HepG2 (cell line): ENCODE results near the gene ATXN7L3B. TPM values are rescaled to one million over a fixed set of nuclear protein-coding genes. Genes with fewer than 3 reads are reported as not detected.

Experiments
- CEBPG ChIP-seq: IDR thresholded peaks from 2 replicates; pipeline ENCODE4 v1.6.1; 2016
- CHD4 ChIP-seq: fragments of 200-600 bp; sonication (generic); IDR thresholded peaks from 2 replicates; pipeline ENCODE4 v1.7.0; 2017; ENCODE audit warnings: mild to moderate bottlenecking, low read length, borderline replicate concordance
- EEA1 ChIP-seq: sonication (generic); formaldehyde crosslinking; IDR thresholded peaks from 2 replicates; pipeline ENCODE4 v1.5.1; 2020; ENCODE audit warnings: mild to moderate bottlenecking, missing genetic modification reagents, borderline replicate concordance
- FOXP1 ChIP-seq, 2 experiments: fragments of 450-650 bp in 1 of 2; IDR thresholded peaks; 2 replicates each; pipeline ENCODE4 v1.6.1; 2017 to 2018; ENCODE audit warnings: antibody characterized with exemption in 1 of 2
- GATAD1 ChIP-seq: IDR thresholded peaks from 2 replicates; pipeline ENCODE4 v1.6.1; 2016; ENCODE audit warnings: missing genetic modification reagents, missing compliant biosample characterization
- GTF2F1 ChIP-seq: fragments of 150-350 bp; IDR thresholded peaks from 2 replicates; pipeline ENCODE4 v1.6.1; 2014; ENCODE audit warnings: low read length
- KMT2A ChIP-seq: sonication (generic); formaldehyde crosslinking; IDR thresholded peaks from 2 replicates; pipeline ENCODE4 v1.4.0; 2020; ENCODE audit warnings: missing genetic modification reagents
- MAFK ChIP-seq, 2 experiments: IDR thresholded peaks in 1 of 2; conservative IDR thresholded peaks in 1 of 2; 2 replicates each; pipeline ENCODE4 v1.6.1; 2011; ENCODE audit warnings: improper control_type of control experiment in 2 of 2, low read length in 2 of 2
- MED8 ChIP-seq: sonication (generic); formaldehyde crosslinking; IDR thresholded peaks from 2 replicates; pipeline ENCODE4 v1.8.1; 2023; ENCODE audit warnings: mild to moderate bottlenecking, missing genetic modification reagents; ENCODE audit not compliant: insufficient replicate concordance
- MXI1 ChIP-seq: IDR thresholded peaks from 3 replicates; pipeline ENCODE4 v1.6.1; 2012; ENCODE audit warnings: low read depth, low read length, inconsistent platforms, borderline replicate concordance
- MYNN ChIP-seq: sonication (generic); formaldehyde crosslinking; IDR thresholded peaks from 2 replicates; pipeline ENCODE4 v1.4.0; 2020; ENCODE audit warnings: mild to moderate bottlenecking, low read depth, missing genetic modification reagents
- NFYC ChIP-seq: IDR thresholded peaks from 2 replicates; pipeline ENCODE4 v1.6.1; 2016; ENCODE audit warnings: missing genetic modification reagents, missing compliant biosample characterization
- POLR2AphosphoS2 ChIP-seq: IDR thresholded peaks from 2 replicates; pipeline ENCODE4 v1.6.1; 2011; ENCODE audit warnings: low read depth, low read length, improper control_type of control experiment
- RARA ChIP-seq: IDR thresholded peaks from 2 replicates; pipeline ENCODE4 v1.6.1; 2016; ENCODE audit warnings: missing genetic modification reagents, missing compliant biosample characterization
- RFX5 ChIP-seq: IDR thresholded peaks from 2 replicates; pipeline ENCODE4 v1.6.1; 2011; ENCODE audit warnings: low read depth, low read length, improper control_type of control experiment
- SNAI1 ChIP-seq: sonication (generic); formaldehyde crosslinking; IDR thresholded peaks from 2 replicates; pipeline ENCODE4 v1.5.0; 2020; ENCODE audit warnings: mild to moderate bottlenecking, missing genetic modification reagents, borderline replicate concordance
- SRSF9 ChIP-seq: fragments of 200-400 bp; formaldehyde crosslinking; IDR thresholded peaks from 2 replicates; pipeline ENCODE4 v1.6.1; 2018; ENCODE audit warnings: borderline replicate concordance, mild to moderate bottlenecking, low read depth, low read length; ENCODE audit not compliant: insufficient read depth, poor library complexity, severe bottlenecking
- SUZ12 ChIP-seq: fragments of 150-350 bp; IDR thresholded peaks from 2 replicates; pipeline ENCODE4 v1.6.1; 2014; ENCODE audit warnings: low read depth, low read length
- TEAD2 ChIP-seq: sonication (generic); formaldehyde crosslinking; IDR thresholded peaks from 2 replicates; pipeline ENCODE4 v1.9.0; 2021; ENCODE audit warnings: missing genetic modification reagents
- THAP11 ChIP-seq: IDR thresholded peaks from 2 replicates; pipeline ENCODE4 v1.6.1; 2016; ENCODE audit warnings: missing biosample characterization, missing genetic modification reagents
- TP53 ChIP-seq: sonication (generic); formaldehyde crosslinking; conservative IDR thresholded peaks from 2 replicates; pipeline ENCODE4 v1.4.0; 2020; ENCODE audit warnings: missing genetic modification reagents
- ZBTB1 ChIP-seq: sonication (generic); formaldehyde crosslinking; IDR thresholded peaks from 2 replicates; pipeline ENCODE4 v1.4.0; 2020; ENCODE audit warnings: missing genetic modification reagents, borderline replicate concordance
- ZKSCAN1 ChIP-seq: fragments of 150-350 bp; IDR thresholded peaks from 2 replicates; pipeline ENCODE4 v1.6.1; 2014; ENCODE audit warnings: low read length
- ZNF562 ChIP-seq: sonication (generic); formaldehyde crosslinking; IDR thresholded peaks from 2 replicates; pipeline ENCODE4 v1.8.0; 2022; ENCODE audit warnings: missing genetic modification reagents, borderline replicate concordance
- ZNF747 ChIP-seq: sonication (generic); formaldehyde crosslinking; IDR thresholded peaks from 2 replicates; pipeline ENCODE4 v1.8.1; 2023; ENCODE audit warnings: missing genetic modification reagents, mild to moderate bottlenecking, borderline replicate concordance
- ZNF883 ChIP-seq: sonication (generic); formaldehyde crosslinking; IDR thresholded peaks from 2 replicates; pipeline ENCODE4 v1.5.1; 2020; ENCODE audit warnings: mild to moderate bottlenecking, missing genetic modification reagents; ENCODE audit errors: not compliant biosample characterization
- polyA plus RNA-seq, 8 experiments: library from polyadenylated mRNA; depleted of rRNA in 3 of 8; stranded (reverse) in 7 of 8; unstranded in 1 of 8; fragments of >200 nt; fragmentation: Illumina TruSeq in 4 of 8; extraction: Trizol in 4 of 8; gene quantifications; 2 replicates each; pipeline versions ENCODE4 v1.2.1 to v1.2.3, GENCODE V29; 2011 to 2016; ENCODE audit warnings: low read depth in 4 of 8, missing spikeins in 1 of 8, mixed read lengths in 1 of 8; ENCODE audit not compliant: insufficient read depth in 1 of 8
- total RNA-seq, 5 experiments: library from RNA; depleted of rRNA; stranded (reverse); fragments of >200 nt; fragmentation: Illumina TruSeq; extraction: Trizol; gene quantifications; 2 replicates each; pipeline ENCODE4 v1.2.3, GENCODE V29; 2016; ENCODE audit warnings: low read depth in 1 of 5
- TF ChIP-seq, protein P1 (sequence below): sonication (generic); formaldehyde crosslinking; IDR thresholded peaks from 2 replicates; pipeline ENCODE4 v1.8.0; 2022; ENCODE audit warnings: low read depth, missing genetic modification reagents
- TF ChIP-seq, protein P2 (sequence below): sonication (generic); formaldehyde crosslinking; IDR thresholded peaks from 2 replicates; pipeline ENCODE4 v1.5.0; 2020; ENCODE audit warnings: mild to moderate bottlenecking, low read depth, missing genetic modification reagents, borderline replicate concordance

The ATXN7L3B gene
- total and polyA plus RNA-seq, 2 of the 13 experiments (the other 11 are each of a cell fraction or from before 2014, with no cell fraction given): 20.1 to 23.8 TPM

DNA sequence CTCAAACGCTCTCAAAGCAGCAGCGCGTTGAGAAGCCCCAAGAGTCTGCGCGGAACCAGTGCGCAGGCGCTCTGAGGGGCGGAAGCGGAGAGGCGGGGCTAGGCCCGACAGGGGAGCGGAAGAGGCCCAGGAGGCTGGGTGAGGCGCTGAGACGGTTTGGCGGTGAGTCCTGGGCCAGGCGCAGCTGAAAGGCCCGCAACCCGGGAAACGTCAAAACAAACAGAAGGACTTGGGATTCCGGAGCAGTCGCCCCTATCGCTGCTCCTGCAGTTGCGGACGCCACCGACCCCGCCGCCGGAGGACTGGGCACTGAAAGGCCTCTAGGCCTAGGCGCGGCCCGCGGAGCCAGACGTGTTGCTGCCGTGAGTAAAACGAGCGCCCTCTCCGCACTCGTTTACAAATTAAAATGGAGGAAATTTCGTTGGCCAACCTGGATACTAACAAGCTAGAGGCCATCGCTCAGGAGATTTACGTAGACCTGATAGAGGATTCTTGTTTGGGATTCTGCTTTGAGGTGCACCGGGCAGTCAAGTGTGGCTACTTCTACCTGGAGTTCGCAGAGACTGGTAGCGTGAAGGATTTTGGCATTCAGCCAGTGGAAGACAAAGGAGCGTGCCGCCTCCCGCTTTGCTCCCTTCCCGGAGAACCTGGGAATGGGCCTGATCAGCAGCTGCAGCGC lies at the start of gene ATXN7L3B (continued):
- TF ChIP-seq, protein P1, sequence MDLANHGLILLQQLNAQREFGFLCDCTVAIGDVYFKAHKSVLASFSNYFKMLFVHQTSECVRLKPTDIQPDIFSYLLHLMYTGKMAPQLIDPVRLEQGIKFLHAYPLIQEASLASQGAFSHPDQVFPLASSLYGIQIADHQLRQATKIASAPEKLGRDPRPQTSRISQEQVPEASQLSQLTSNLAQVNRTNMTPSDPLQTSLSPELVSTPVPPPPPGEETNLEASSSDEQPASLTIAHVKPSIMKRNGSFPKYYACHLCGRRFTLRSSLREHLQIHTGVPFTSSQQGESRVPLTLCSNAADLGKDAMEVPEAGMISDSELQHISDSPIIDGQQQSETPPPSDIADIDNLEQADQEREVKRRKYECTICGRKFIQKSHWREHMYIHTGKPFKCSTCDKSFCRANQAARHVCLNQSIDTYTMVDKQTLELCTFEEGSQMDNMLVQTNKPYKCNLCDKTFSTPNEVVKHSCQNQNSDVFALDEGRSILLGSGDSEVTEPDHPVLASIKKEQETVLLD (CRISPR knock-in tag): 0 out of 2 replicates have a peak, but pooled peaks have one; percentile 34
- TF ChIP-seq SNAI1 (CRISPR knock-in tag): no peak; the same call in 1 of the 2 replicates
- no peak for TF ChIP-seq ZKSCAN1
- TF ChIP-seq NFYC (CRISPR knock-in tag): no peak; the same call in 1 of the 2 replicates
- TF ChIP-seq CEBPG (CRISPR knock-in tag): no peak
- 0 out of 2 replicates have a peak, but pooled peaks have one; percentile 29 for TF ChIP-seq TP53 (CRISPR knock-in tag)
- TF ChIP-seq THAP11 (CRISPR knock-in tag): peak; percentile 87
- TF ChIP-seq ZBTB1: no peak
- TF ChIP-seq RARA (CRISPR knock-in tag): peak; percentile 26; the same call in 1 of the 2 replicates
- TF ChIP-seq KMT2A (CRISPR knock-in tag): peak; percentile 70; the same call in 1 of the 2 replicates
- TF ChIP-seq ZNF883 (CRISPR knock-in tag): peak; percentile 77
- no peak for TF ChIP-seq POLR2AphosphoS2
- TF ChIP-seq MYNN (CRISPR knock-in tag): no peak
- TF ChIP-seq MXI1: peak; percentile 50; the same call in 1 of the 3 replicates
- no peak for TF ChIP-seq MAFK (conservative IDR thresholded peaks at IDR 0.05 in 1 of 2, IDR thresholded peaks at IDR 0.05 in 1 of 2; ENCODE audit: low read length in 2 of 2)
- 0 out of 2 replicates have a peak, but pooled peaks have one; percentile 55 for TF ChIP-seq EEA1 (CRISPR knock-in tag)
- no peak for TF ChIP-seq SRSF9
- TF ChIP-seq FOXP1 (IDR thresholded peaks at IDR 0.05): no peak
- no peak for TF ChIP-seq FOXP1 (CRISPR knock-in tag; IDR thresholded peaks at IDR 0.05)
- no peak for TF ChIP-seq ZNF747
- peak; percentile 85 for TF ChIP-seq GATAD1 (CRISPR knock-in tag)
- no peak for TF ChIP-seq TEAD2 (CRISPR knock-in tag)
- no peak for TF ChIP-seq ZNF562 (CRISPR knock-in tag)
- TF ChIP-seq MED8 (CRISPR knock-in tag): no peak
- TF ChIP-seq, protein P2, sequence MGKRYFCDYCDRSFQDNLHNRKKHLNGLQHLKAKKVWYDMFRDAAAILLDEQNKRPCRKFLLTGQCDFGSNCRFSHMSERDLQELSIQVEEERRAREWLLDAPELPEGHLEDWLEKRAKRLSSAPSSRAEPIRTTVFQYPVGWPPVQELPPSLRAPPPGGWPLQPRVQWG: no peak
- no peak for TF ChIP-seq RFX5
- no peak for TF ChIP-seq GTF2F1
- no peak for TF ChIP-seq CHD4
- TF ChIP-seq SUZ12: no peak
